Glomerular visceral epithelial cell (primary cell): ENCODE results near the gene NPAS3.

ENCODE experiments used
- DNase-seq: peaks from one replicate; pipeline ENCODE4 v3.0.0-alpha.2; 2016; ENCODE audit errors: extremely low spot score

NPAS3 gene

GRCh38 chr14:33754261-33754660, 815.6 kb downstream of the NPAS3 start:
- peak; percentile 63 for DNase-seq

- no peak for DNase-seq
Measured at GRCh38 chr14:33755358-33755757, 816.7 kb downstream of the NPAS3 start.

DNA sequence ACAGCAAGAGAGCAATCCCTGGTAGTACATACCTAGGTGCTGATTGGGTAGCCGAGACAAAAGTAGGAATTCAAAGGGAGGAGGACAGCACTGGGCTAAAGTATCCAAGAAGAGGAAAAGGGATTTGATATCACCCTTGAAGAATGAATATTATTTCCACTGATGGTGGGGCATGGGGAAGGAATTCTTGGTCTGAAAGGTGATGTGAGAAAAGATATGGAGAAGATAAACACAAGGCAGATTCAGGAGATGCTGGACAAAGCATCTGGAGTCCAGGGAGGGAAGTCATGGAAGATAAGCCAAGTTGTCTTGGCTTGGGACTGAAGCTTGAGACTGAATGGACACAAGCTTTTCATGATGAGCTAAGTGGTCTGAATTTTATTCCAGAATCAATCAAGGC, 818.2 kb downstream of the NPAS3 start:
- no peak for DNase-seq

GRCh38 chr14:33758547-33758946, 819.9 kb downstream of the NPAS3 start:
- no peak for DNase-seq

DNA sequence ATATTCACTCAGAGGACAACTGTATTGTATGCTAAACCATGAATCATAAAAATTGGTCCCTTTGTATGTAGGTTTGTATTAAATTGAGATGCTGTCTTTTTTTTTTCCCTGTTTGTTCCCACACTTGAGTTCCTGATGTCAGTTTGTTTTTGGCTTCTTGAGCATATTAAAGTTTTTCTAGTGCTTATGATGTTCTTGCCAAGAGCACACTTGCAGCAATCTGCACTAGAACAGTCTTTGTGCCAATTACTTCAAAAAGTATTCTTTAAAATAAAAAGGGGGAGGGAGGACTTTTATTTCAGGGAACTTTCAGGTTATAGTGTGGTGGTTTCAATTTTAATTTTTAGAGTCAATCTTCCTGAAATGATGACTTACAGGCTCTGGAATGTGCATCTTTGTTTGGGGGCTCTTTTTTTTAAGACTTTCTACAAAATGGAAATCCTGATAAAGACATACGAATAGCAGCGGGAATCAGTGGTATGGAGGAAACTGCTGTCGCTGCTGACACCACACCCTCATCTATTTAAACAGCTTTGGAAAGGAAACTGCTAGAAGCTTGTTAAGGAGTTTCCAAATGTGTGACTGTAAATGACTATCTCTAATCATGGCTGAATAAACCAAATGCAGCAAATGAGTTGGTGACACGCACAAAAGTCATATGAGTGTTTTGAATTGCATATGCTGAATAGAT, 823.6 kb downstream of the NPAS3 start:
- DNase-seq, result no peak

- no peak for DNase-seq
Measured at GRCh38 chr14:33764876-33765650, 826.4 kb downstream of the NPAS3 start.

DNA sequence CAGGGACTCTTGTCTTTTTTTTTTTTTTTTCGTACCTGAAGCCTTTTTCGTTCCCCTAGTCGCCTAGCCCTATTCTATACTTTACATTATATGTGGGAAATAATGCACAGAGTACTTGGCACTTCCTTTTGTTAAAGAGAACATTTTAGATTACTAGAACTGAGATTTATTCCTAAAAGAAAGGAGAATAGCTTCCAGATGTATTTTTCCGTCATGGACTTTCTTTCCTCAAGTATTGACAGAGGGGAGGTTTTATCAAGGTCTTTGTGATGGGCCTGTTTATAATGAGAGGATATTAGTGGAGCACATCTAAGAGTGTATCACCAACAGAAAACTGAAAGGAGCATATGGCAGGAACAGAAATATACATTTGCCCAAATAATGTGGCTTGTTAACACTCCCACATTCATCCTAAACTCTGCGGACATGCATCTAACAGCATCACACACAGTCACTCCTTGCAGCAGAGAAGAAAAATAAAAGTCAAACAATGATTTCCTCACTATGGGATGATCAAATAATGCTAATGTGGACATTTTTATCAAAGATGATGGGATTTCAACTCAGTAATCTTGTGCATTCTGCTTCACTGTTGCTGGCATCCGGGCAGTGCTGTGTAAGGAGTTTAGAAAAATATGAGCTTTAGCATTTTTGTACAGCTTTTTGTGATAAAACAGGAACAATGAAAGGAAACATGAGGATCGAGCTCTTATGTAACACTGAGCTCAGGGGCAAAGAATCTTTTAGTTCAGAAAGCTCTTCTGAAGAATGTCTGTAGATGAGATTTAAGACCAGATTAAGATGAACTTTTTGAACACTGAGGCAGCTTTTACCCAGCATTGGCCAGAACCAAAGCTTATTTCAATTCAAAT, 829.1 kb downstream of the NPAS3 start:
- no peak for DNase-seq

DNA sequence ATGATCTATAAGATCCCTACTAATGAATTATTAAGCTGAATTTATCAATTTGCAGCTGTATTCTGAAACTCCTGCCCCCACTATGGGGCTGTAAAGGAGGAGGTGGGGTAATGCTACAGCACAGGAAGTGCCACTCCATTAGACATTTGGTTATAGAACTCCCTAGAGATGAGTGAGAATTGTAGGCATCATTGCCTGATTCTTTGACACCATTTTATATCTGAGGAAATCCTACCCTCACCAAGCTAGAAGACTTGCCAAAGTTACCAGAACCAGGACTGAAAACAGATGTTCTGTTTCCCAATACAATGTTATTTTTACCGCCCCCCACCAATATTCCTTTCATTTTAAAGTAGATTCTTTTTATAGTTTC, 829.8 kb downstream of the NPAS3 start:
- DNase-seq, result no peak

DNA sequence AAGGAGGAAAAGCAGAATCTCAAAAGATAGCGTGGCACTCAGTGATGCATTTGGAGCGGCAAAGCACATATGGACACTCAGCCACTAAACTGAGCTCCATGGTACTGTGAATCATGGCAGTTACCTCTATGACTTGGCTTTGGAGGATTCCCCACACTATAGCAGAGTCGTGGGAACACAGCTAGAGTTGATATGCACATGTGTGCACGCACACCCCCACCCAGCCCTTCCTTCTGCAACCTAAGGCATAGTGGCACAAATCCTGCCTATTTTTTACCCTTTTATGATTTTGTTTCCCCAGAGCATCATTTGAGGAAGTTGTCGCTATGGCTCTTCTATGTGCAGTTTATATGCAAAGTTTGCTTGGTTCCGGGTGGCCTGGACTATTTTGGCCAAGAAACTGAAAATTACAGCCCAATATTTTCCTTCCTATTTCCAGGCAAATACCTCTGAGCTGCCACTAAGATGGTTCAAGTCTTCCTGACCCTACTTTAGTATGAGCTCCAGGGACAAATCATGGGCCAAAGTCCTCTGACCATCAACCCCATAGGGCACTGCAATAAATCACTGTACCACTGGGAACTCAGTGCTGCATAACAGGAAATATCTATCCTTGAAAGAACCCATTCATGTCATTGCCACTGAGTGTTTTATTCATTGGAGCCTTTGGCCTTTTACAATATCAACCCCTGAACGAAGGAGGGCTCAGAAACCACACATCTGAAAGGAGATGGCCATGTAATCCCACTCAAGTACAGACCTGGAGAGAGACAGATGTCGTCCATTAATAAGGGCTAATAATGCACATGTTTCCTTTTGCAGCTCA, 834.7 kb downstream of the NPAS3 start:
- no peak for DNase-seq

DNA sequence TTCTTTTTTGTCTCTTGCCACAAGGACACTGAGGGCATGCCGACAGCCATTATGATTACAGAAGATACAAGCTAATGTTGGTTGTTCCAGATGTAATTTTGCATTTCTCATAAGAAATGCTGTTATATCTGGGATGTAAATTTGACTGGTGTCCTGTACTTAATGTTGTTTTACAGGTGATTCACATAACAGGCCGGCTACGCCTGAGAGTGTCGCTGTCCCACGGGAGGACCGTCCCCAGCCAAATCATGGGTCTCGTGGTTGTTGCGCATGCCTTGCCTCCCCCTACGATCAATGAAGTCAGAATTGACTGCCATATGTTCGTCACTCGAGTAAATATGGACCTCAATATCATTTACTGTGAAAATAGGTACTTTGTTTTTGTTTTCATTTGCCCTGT, 835.5 kb downstream of the NPAS3 start:
- no peak for DNase-seq

- DNase-seq, result no peak
Measured at GRCh38 chr14:33774723-33775470, 836.2 kb downstream of the NPAS3 start.

GRCh38 chr14:33776871-33777270, 838.2 kb downstream of the NPAS3 start:
- no peak for DNase-seq

DNA sequence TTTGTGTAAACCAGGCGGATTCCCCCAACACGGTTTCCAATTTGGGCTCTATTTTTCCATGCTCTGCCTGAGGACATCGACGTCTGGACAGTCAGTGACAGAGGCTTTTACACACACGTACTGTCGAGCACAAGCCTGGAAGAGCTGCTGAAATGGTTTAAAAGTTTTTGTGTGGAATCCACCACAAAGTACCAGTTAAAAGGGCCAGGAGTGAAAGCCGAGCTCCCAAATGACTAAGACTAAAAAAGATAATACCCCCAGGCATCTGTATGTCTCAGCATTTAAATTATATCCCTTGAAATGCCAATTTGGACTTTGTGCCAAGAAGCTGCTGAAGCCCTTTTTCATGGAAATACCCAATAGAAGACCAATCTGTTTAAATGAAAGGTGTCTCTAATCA, 839.0 kb downstream of the NPAS3 start:
- no peak for DNase-seq

- no peak for DNase-seq
Measured at GRCh38 chr14:33780035-33780434, 841.4 kb downstream of the NPAS3 start.

GRCh38 chr14:33781236-33781635, 842.6 kb downstream of the NPAS3 start:
- DNase-seq, result no peak

- no peak for DNase-seq
Measured at GRCh38 chr14:33782923-33783322, 844.2 kb downstream of the NPAS3 start.

GRCh38 chr14:33786091-33786825, 847.6 kb downstream of the NPAS3 start:
- DNase-seq, result no peak

DNA sequence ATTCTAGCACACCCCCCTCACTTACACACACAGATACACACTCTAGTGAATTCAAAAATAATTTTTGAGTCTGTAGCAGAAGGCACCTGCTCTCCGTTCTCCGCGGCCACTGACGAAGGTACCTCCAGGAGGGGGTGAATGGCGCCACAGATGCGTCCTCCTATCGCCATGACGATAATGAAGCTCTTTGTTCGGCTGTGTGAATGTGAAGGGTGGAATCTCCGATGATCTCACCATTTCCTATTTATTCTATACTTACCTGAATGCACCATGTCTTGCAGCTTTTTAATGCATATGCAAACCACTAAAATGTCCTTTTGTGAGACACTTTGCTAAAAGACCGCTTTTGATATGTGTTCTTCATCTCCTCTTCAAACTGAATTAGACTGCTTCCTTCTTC, 849.5 kb downstream of the NPAS3 start:
- no peak for DNase-seq

DNA sequence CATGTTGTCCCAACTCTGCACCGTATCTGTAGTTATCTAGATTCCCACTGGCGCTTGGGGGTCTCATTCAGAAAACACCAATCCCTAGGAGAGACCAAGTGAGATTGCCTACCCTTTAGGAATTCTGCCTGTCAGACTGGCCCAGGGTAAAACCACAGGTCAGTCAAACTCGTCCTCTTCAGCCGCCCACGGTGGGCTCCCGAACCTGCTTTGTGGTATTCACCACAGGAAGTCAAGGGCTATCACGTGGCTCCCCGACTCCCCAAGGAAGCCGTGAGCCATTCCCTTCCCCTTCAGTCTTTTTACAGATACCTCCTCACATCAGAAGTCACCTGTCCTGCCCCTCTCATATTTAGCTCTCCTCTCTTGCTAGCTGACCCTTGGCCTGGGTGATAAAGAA, 852.3 kb downstream of the NPAS3 start:
- no peak for DNase-seq

- peak; percentile 2 for DNase-seq
Measured at GRCh38 chr14:33792009-33792719, 853.5 kb downstream of the NPAS3 start.
